Adrenal gland (tissue), 12 donors: Measurements from ENCODE around the gene XG. TPM values are rescaled to one million over a fixed set of nuclear protein-coding genes. Genes with fewer than 3 reads are reported as not detected.
"Not testable (repeated sequence)": the region's sequence is repeated elsewhere in the genome, so short reads cannot be mapped to it uniquely, and the experiment has no call there.

Experiments used
- DNase-seq, 7 donors: peaks; one replicate each; pipeline ENCODE4 v3.0.0-alpha.2; 2019 to 2020
- H3K27ac ChIP-seq, 5 donors: fragments of 200-600 bp; sonication (generic) in 4 of 5; 1 replicate in 3 of 5; 2 replicates in 2 of 5; pipeline versions ENCODE4 v1.5.1 to v1.8.0; 2016 to 2020; ENCODE audit warnings: mild to moderate bottlenecking in 1 of 5
- H3K27me3 ChIP-seq: fragments of 200-600 bp; 2 replicates; pipeline ENCODE4 v1.8.0; 2021
- H3K36me3 ChIP-seq, 2 donors: fragments of 200-600 bp; replicated peaks in 1 of 2; 1 replicate in 1 of 2; 2 replicates in 1 of 2; pipeline versions ENCODE4 v1.5.1 to v1.8.0; 2018 to 2022
- H3K4me1 ChIP-seq, 2 donors: fragments of 200-600 bp; replicated peaks in 1 of 2; 1 replicate in 1 of 2; 2 replicates in 1 of 2; pipeline versions ENCODE4 v1.5.1 to v1.8.0; 2018 to 2021
- H3K4me3 ChIP-seq, 4 donors: fragments of 200-600 bp; sonication (generic) in 3 of 4; one replicate each; pipeline ENCODE4 v1.5.1; 2016 to 2018
- H3K9me3 ChIP-seq, 3 donors: fragments of 200-600 bp; sonication (generic) in 1 of 3; replicated peaks in 1 of 3; 1 replicate in 2 of 3; 2 replicates in 1 of 3; pipeline versions ENCODE4 v1.5.1 to v1.8.0; 2016 to 2021
- CTCF ChIP-seq, 6 experiments: fragments of 450-650 bp in 4 of 6; fragments of 200-600 bp in 2 of 6; sonication (generic) in 1 of 6; IDR thresholded peaks; 1 replicate in 5 of 6; 2 replicates in 1 of 6; pipeline versions ENCODE4 v1.5.1 to v1.8.0; 2016 to 2021; ENCODE audit warnings: antibody characterized with exemption in 6 of 6, mild to moderate bottlenecking in 2 of 6, moderate library complexity in 1 of 6
- POLR2A ChIP-seq, 2 donors: fragments of 450-650 bp; IDR thresholded peaks; one replicate each; pipeline ENCODE4 v1.6.1; 2017; ENCODE audit warnings: antibody characterized with exemption in 2 of 2, mild to moderate bottlenecking in 2 of 2, moderate library complexity in 1 of 2
- WGBS, 4 donors: extraction: QIAGEN DNeasy Blood & Tissue Kit in 2 of 4; methylation state at CpG; one replicate each; pipeline versions ENCODE4 v1.1.5 to v1.1.7; 2013 to 2017; 5-methylcytosine and 5-hydroxymethylcytosine counted together
- intact Hi-C, 2 donors: fragments of 100-400 bp; cut with DNase I; formaldehyde crosslinking; loops; one replicate each; pipeline versions ENCODE4 v1.14.1 to v1.15.0; 2022 to 2023
- polyA plus RNA-seq, 3 donors: library from polyadenylated mRNA; stranded (reverse); fragments of 200-250 nt in 2 of 3; fragments of 350-450 nt in 1 of 3; fragmentation: Illumina TruSeq in 1 of 3; extraction: RNeasy Lipid Tissue Mini Kit (QIAGEN cat#74804) in 1 of 3; gene quantifications; one replicate each; pipeline ENCODE4 v1.2.3, GENCODE V29; 2013 to 2014
- total RNA-seq, 9 donors: library from RNA; depleted of rRNA in 4 of 9; stranded (reverse); fragments of >200 nt in 4 of 9; fragments of 120-200 nt in 1 of 9; fragmentation: NEBNext Ultra II Directional in 1 of 9; extraction: Animal tissue kit (Norgen Biotek cat#: 25700) in 1 of 9; gene quantifications; one replicate each; pipeline versions ENCODE4 v1.1.0 to v1.2.4, GENCODE V29; 2013 to 2023
- donor health status: healthy with polysubstance abuse.
- donor health status: Bipolar disorder and iron deficiency.
- donor health status: DM: yes; HTN: yes; CAD: no.
- donor health status: DM: no; HTN: no; CAD: no.
- donor health status: DM: no; HTN: no; CAD: no.
- donor health status: DM: yes; HTN: yes; CAD: no.

XG gene
- total and polyA plus RNA-seq, 12 donors: 0.06 to 0.07 TPM; not detected in 10

- intact Hi-C loops: no loop called here
- no peak overlapping the region for H3K27ac ChIP-seq
- H3K4me3 ChIP-seq: no peak overlapping the region
- H3K27me3 ChIP-seq: no peaks in the 10 kb centered on the region
- DNase-seq: no peak
- 81 to 94% (median 93%) methylated on average over 3 of the region's 3 CpGs for WGBS, 4 donors
- no peak for TF ChIP-seq POLR2A (IDR thresholded peaks at IDR 0.05)
- TF ChIP-seq CTCF (IDR thresholded peaks at IDR 0.05): no peak
- no peaks in the 10 kb centered on the region for H3K9me3 ChIP-seq
- H3K4me1 ChIP-seq: no peaks in the 10 kb centered on the region
- no peaks in the 10 kb centered on the region for H3K36me3 ChIP-seq
Observed at GRCh38 chrX:2789569-2789968, 37.7 kb downstream of the XG start.

- Histone ChIP-seq H3K27me3 (no peaks in the 10 kb centered on the region), H3K4me1 (no peaks in the 10 kb centered on the region), H3K4me3 (no peak overlapping the region), H3K9me3 (no peaks in the 10 kb centered on the region), H3K27ac (no peak overlapping the region), H3K36me3 (no peaks in the 10 kb centered on the region)
- TF ChIP-seq POLR2A (IDR thresholded peaks at IDR 0.05): no peak
- no peak for TF ChIP-seq CTCF (IDR thresholded peaks at IDR 0.05)
- no peak for DNase-seq
- WGBS, 4 donors: 57 to 74% (median 67%) methylated on average over 7 of the region's 7 CpGs
- intact Hi-C loops: no loop called here
Observed at GRCh38 chrX:2793752-2794151, 41.9 kb downstream of the XG start.

DNA sequence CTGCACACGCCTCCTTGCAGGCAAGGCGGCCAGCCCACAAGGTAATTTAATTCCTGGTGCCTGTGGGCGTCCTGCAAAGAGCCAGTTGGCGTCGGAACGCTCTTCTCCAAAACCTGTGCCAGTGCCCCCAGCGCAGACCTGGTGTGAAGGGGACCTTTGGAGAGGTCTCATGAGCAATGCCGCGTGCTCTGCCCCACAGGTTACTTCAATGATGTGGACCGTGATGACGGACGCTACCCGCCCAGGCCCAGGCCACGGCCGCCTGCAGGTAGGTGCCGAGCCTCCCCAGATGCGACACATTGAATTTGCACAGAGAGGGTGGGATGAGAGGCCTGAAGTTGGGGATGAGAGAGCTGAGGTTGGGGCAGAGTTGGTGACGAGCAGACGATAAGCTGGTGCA, 42.5 kb downstream of the XG start:
- whole genome bisulfite sequencing, 4 donors: 85 to 94% (median 92%) methylated on average over 3 to 19 of the region's 19 CpGs
- intact Hi-C loops: no loop called here

GRCh38 chrX:2796808-2797207, 45.0 kb downstream of the XG start:
- H3K27me3 ChIP-seq, DNase-seq, H3K9me3 ChIP-seq, H3K27ac ChIP-seq, H3K4me3 ChIP-seq, H3K36me3 ChIP-seq, H3K4me1 ChIP-seq, intact Hi-C loops: not testable (repeated sequence)
- WGBS, 4 donors: 71 to 85% (median 76%) methylated on average over 15 of the region's 15 CpGs

More for the DNA sequence above, 42.5 kb downstream of the XG start:
- Histone ChIP-seq H3K9me3 (no peaks in the 10 kb centered on the region), H3K4me3 (no peak overlapping the region), H3K4me1 (no peaks in the 10 kb centered on the region), H3K27ac (no peak overlapping the region), H3K27me3 (no peaks in the 10 kb centered on the region), H3K36me3 (no peaks in the 10 kb centered on the region)
- TF ChIP-seq CTCF (IDR thresholded peaks at IDR 0.05) (no peak), POLR2A (IDR thresholded peaks at IDR 0.05) (no peak)
- no peak for DNase-seq

- intact Hi-C loops: no loop called here
Observed at GRCh38 chrX:2799369-2799768, 47.5 kb downstream of the XG start.

DNA sequence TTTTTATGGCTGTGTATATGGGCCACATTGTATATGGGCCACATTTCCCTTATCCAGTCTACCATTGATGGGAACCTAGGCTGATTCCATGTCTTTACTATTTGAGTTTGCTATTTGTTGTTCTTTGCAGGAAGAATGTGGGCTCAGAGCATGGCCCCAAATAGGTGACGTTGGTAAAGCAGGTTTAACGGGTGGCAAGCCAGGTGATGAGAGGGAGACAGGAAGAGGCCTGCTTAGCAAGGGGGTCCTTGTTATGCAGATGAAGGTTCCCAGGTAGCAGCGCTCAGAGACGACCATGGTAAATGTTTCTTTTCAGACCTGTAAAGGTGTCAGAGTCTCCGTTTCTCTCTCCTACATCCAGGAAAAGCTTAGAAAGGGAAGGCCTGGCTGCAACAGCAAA, 48.1 kb downstream of the XG start:
- H3K4me3 ChIP-seq, H3K27ac ChIP-seq, H3K9me3 ChIP-seq, H3K4me1 ChIP-seq, H3K27me3 ChIP-seq, intact Hi-C loops, DNase-seq, H3K36me3 ChIP-seq: not testable (repeated sequence)
- WGBS, 4 donors: 64 to 75% (median 69%) methylated on average over 5 of the region's 5 CpGs; no CpG with 5 or more reads in 1 of the 4 donors

More at GRCh38 chrX:2799369-2799768, 47.5 kb downstream of the XG start:
- Histone ChIP-seq H3K36me3 (no peaks in the 10 kb centered on the region), H3K4me1 (no peaks in the 10 kb centered on the region), H3K27me3 (no peaks in the 10 kb centered on the region), H3K27ac (no peak overlapping the region), H3K4me3 (no peak overlapping the region), H3K9me3 (no peaks in the 10 kb centered on the region)
- TF ChIP-seq POLR2A (IDR thresholded peaks at IDR 0.05) (no peak), CTCF (IDR thresholded peaks at IDR 0.05) (no peak)
- 35 to 67% (median 48%) methylated on average over 4 of the region's 4 CpGs for whole genome bisulfite sequencing, 4 donors
- no peak for DNase-seq
